ENCODE results near the gene ETNK1. TPM values are rescaled to one million over a fixed set of nuclear protein-coding genes. Genes with fewer than 3 reads are reported as not detected.

Gene ETNK1
- total RNA-seq, 2 experiments from 2014 or later: 35.9 to 39.4 TPM

DNA sequence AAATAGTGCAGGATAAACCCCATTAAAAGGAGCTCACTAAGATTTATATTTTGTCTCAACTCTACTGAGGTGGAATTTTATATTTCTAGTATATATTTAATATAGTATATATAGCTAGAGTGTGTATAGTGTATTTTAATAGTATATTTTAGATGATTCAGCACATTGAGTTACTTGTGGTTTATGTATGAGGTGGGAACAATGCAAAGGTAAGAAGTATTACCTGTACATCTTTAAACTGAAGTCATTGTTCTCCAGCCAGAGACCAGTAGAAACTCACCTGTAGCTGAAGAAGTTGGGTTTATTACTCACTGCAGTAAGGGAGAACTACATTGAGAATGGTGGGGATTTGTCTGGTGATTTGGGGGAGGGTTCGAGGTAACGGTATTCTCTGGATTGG lies 15.9 kb downstream of the ETNK1 start:
- intact Hi-C loops (cut with micrococcal nuclease): no loop called here
- H3K4me3 Mint-ChIP-seq: no peak overlapping the region
- no peaks in the 10 kb centered on the region for H3K27me3 Mint-ChIP-seq (ENCODE audit: low read depth)
- DNase-seq: no peak
- H3K36me3 Mint-ChIP-seq (ENCODE audit: low read depth): peaks cover 13% of the 10 kb centered on the region
- peaks cover 28% of the 10 kb centered on the region for H3K4me1 Mint-ChIP-seq (ENCODE audit: low read depth)
- no peak overlapping the region for H3K27ac Mint-ChIP-seq
- CTCF ChIA-PET: interaction anchor here (0.6 to 1.7 kb wide), 5 partner anchors 46 to 1103 kb away, joined by 3 to 7 read pairs (median 4); no protein-coding TSS in a partner anchor
- no peaks in the 10 kb centered on the region for H3K9me3 Mint-ChIP-seq

DNA sequence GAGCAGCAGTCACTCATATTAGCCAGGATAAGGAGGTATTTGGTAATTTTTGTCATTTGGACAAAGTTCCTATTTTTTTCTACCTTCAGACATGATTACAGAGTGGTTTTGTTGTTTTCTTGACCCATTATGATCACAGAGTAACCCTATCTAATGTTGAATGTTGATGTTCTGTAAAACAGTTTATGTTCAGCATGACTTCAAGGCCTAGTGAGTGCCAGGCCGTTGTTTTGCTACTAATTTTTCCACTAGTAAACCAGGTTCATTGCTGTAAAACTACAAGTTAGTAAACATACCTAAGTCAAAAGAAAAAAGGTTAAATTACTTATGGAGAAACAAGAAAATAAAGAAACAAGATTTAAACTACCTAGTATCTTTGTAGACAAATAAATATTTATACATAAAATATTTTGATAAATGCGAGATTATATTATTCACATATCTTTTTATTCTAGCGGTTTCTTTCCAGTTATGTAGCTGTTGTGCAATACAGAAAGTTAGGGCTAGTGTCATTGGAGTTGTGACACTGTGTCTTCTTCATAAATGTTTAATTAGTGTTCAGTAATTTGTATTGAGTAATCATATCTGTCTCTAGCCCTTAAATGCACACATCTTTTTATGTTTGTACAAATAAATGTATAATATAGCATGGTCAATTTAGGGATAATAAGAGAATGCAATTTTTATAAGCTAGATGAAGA lies 16.5 kb downstream of the ETNK1 start:
- H3K4me3 Mint-ChIP-seq: no peak overlapping the region
- no peak for DNase-seq
- H3K27ac Mint-ChIP-seq: no peak overlapping the region
- no peaks in the 10 kb centered on the region for H3K9me3 Mint-ChIP-seq
- no peaks in the 10 kb centered on the region for H3K27me3 Mint-ChIP-seq (ENCODE audit: low read depth)
- peaks cover 16% of the 10 kb centered on the region for H3K36me3 Mint-ChIP-seq (ENCODE audit: low read depth)
- peaks cover 26% of the 10 kb centered on the region for H3K4me1 Mint-ChIP-seq (ENCODE audit: low read depth)
- intact Hi-C loops (cut with micrococcal nuclease): no loop called here
- CTCF ChIA-PET: interaction anchor here (1.7 kb wide), 1 partner anchor 112 kb away, joined by 7 read pairs; no protein-coding TSS in a partner anchor

DNA sequence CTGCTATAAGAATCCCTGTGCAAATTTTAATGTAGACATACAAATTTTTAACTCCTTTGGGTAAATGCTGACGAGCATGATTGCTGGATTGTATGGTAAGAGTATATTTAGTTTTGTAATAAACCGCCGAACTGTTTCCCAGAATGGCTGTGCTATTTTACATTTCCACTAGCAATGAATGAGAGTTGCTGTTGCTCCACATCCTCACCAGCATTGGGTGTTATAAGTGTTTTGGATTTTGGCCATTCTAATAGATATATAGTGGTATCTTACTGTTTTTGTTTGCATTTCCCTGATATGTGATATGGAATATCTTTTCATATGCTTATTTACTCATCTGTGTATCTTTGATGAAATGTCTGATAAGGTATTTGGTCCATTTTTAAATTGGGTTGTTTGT lies 23.7 kb downstream of the ETNK1 start:
- Mint-ChIP-seq H3K4me3 (no peak overlapping the region), H3K27me3 (ENCODE audit: low read depth) (no peaks in the 10 kb centered on the region), H3K9me3 (no peaks in the 10 kb centered on the region), H3K4me1 (ENCODE audit: low read depth) (peaks cover 32% of the 10 kb centered on the region), H3K36me3 (ENCODE audit: low read depth) (peaks cover 42% of the 10 kb centered on the region), H3K27ac (no peak overlapping the region)
- CTCF ChIA-PET: no interaction called here
- intact Hi-C loops (cut with micrococcal nuclease): no loop called here
- DNase-seq: no peak

DNA sequence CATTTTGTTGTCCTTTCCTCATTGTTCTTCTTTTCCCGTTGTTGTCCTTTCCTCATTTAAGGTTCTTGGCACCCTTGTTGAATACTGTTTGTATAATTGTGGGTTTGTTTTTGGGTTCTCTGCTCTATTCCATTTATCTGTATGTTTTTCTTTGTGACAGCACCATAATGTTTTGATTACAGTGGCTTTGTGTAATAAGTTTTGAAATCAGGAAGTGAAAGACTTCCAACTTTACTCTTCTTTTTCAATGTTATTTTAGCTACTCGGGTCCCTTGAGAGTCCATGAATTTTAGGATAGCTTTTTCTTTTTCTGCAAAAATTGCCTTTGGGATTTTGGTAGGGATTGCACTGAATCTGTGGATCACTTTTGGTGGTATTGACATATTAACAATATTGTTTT lies 28.1 kb downstream of the ETNK1 start:
- H3K27ac Mint-ChIP-seq: no peak overlapping the region

DNA sequence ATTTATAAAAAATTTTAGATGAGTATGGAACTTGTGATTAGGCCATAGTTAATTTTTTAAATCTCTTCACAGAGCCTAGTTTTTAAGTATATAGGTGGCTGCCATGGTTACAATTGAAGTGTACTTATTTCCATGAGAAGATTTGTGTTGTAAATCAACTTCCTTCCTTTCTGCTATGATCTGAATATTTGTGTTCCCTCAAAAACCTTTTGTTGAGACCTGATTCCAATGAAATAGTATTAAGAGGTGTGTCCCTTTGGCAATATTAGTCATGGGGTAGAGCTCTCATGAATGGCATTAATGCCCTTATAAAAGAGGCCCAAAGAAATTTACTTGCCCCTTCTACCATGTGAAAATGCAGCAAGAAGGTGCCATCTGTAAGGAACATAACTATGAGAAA lies 28.8 kb downstream of the ETNK1 start:
- Mint-ChIP-seq H3K9me3 (no peaks in the 10 kb centered on the region), H3K27me3 (ENCODE audit: low read depth) (no peaks in the 10 kb centered on the region), H3K27ac (no peak overlapping the region), H3K4me1 (ENCODE audit: low read depth) (peaks cover 45% of the 10 kb centered on the region), H3K36me3 (ENCODE audit: low read depth) (peaks cover 38% of the 10 kb centered on the region), H3K4me3 (no peak overlapping the region)
- no peak for DNase-seq
- CTCF ChIA-PET: interaction anchor here (1.6 kb wide), 1 partner anchor 35 kb away, joined by 3 read pairs; no protein-coding TSS in a partner anchor
- intact Hi-C loops (cut with micrococcal nuclease): no loop called here

More for the DNA sequence above, 28.1 kb downstream of the ETNK1 start:
- CTCF ChIA-PET: interaction anchor here (1.6 kb wide), 1 partner anchor 36 kb away, joined by 3 read pairs; no protein-coding TSS in a partner anchor
- no peak overlapping the region for H3K4me3 Mint-ChIP-seq
- intact Hi-C loops (cut with micrococcal nuclease): no loop called here
- H3K27me3 Mint-ChIP-seq (ENCODE audit: low read depth): no peaks in the 10 kb centered on the region
- H3K4me1 Mint-ChIP-seq (ENCODE audit: low read depth): peaks cover 42% of the 10 kb centered on the region
- DNase-seq: no peak
- H3K36me3 Mint-ChIP-seq (ENCODE audit: low read depth): peaks cover 36% of the 10 kb centered on the region
- H3K9me3 Mint-ChIP-seq: no peaks in the 10 kb centered on the region

DNA sequence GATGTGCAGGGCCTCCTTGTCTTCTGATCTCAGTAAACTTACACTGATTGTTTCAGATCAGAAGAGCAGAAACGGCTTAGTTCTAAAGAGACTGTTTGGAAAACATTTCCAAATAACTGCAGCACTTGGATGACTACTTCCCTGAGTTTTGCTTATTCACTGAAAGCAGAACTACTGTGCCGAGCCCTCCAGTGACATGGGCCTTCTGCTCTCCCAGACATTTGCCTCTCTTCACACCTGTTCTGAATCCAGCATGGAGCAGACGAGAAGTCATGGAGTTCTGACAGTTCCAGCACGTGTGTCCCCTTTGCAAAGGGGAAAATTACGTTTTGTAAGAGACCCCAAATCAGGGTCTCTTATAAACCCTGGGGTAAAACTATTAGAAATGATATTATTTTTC lies 31.4 kb downstream of the ETNK1 start:
- no peaks in the 10 kb centered on the region for H3K9me3 Mint-ChIP-seq
- CTCF ChIA-PET: no interaction called here
- peaks cover 40% of the 10 kb centered on the region for H3K4me1 Mint-ChIP-seq (ENCODE audit: low read depth)
- no peak overlapping the region for H3K4me3 Mint-ChIP-seq
- peaks cover 28% of the 10 kb centered on the region for H3K36me3 Mint-ChIP-seq (ENCODE audit: low read depth)
- intact Hi-C loops (cut with micrococcal nuclease): no loop called here
- no peak for DNase-seq
- no peak overlapping the region for H3K27ac Mint-ChIP-seq
- no peaks in the 10 kb centered on the region for H3K27me3 Mint-ChIP-seq (ENCODE audit: low read depth)

DNA sequence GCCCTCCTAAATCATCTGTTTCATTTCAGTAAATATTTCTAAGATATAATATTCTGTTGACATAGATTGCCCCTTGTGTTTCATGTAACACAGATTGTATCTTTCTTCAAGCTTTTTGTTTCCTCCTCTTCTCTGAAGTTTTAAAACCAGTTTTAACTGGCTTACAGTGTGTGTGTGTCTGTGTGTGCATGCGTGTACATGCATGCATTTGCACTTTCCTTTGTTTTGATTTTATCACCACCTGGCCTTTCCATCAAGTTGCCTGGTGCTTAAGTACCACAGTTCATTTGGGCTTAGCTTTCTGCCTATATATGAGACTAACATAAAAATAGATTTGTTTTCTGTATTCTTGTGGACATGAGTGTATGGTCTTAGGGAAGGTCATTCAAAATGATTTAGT lies 31.9 kb downstream of the ETNK1 start:
- Mint-ChIP-seq H3K36me3 (ENCODE audit: low read depth) (peaks cover 26% of the 10 kb centered on the region), H3K27me3 (ENCODE audit: low read depth) (no peaks in the 10 kb centered on the region), H3K27ac (no peak overlapping the region), H3K4me3 (no peak overlapping the region), H3K4me1 (ENCODE audit: low read depth) (peaks cover 38% of the 10 kb centered on the region), H3K9me3 (no peaks in the 10 kb centered on the region)
- CTCF ChIA-PET: interaction anchor here (1.7 kb wide), 1 partner anchor 127 kb away, joined by 3 read pairs; no protein-coding TSS in a partner anchor
- no peak for DNase-seq
- intact Hi-C loops (cut with micrococcal nuclease): no loop called here

DNA sequence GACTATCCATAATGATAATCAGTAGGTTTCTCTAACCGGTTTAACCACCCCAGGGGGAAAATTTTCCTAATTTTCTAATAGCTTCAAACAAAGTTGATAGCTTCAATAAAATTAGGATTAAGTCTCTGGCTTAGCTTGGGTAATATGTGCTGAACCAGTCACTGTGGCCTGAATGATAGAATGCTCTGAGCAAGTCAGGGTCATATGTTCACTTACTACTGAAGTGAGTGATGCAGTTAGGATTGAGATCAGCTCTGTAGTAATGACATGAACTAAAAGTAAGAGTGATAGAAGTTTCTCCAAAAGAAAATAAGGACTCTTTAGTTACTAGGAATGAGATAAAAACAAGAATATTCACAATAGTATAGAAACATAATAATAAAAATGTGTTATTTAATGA lies 32.6 kb downstream of the ETNK1 start:
- no peak overlapping the region for H3K4me3 Mint-ChIP-seq
- intact Hi-C loops (cut with micrococcal nuclease): no loop called here
- CTCF ChIA-PET: interaction anchor here (1.7 kb wide), 1 partner anchor 128 kb away, joined by 3 read pairs; no protein-coding TSS in a partner anchor
- H3K27me3 Mint-ChIP-seq (ENCODE audit: low read depth): no peaks in the 10 kb centered on the region
- H3K9me3 Mint-ChIP-seq: no peaks in the 10 kb centered on the region
- peaks cover 21% of the 10 kb centered on the region for H3K36me3 Mint-ChIP-seq (ENCODE audit: low read depth)
- H3K4me1 Mint-ChIP-seq (ENCODE audit: low read depth): peaks cover 33% of the 10 kb centered on the region
- DNase-seq: no peak
- H3K27ac Mint-ChIP-seq: no peak overlapping the region

DNA sequence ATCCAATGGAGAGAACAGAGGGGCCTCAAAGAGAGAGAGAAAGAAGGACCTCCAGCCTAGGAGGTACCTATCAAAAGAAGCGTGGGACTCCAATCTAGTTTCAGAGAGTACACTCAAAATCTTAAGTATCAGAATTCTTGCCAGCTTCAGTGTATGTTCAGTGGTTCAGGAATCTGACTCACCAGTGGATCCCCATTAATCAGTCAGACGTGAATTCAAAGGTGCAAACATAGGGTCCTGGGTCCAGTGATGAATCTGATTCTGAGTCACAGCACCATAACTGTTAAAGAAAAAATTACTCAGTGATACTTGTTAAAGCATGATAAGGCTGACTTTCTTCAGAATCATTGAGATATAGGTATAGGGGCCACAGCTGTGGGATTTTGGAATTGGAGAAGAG lies 33.2 kb downstream of the ETNK1 start:
- peak overlapping the region; percentile 58 for H3K27ac Mint-ChIP-seq
- H3K4me3 Mint-ChIP-seq: peak overlapping the region; percentile 26
- H3K4me1 Mint-ChIP-seq (ENCODE audit: low read depth): peaks cover 26% of the 10 kb centered on the region
- intact Hi-C loops (cut with micrococcal nuclease): loop anchor here (1.0 kb wide), 3 partner anchors 26 to 114 kb away; partner anchors contain the start of genes C2CD5 and ETNK1
- no peaks in the 10 kb centered on the region for H3K9me3 Mint-ChIP-seq
- H3K27me3 Mint-ChIP-seq (ENCODE audit: low read depth): no peaks in the 10 kb centered on the region
- CTCF ChIA-PET: interaction anchor here (1.7 kb wide), 1 partner anchor 129 kb away, joined by 3 read pairs; no protein-coding TSS in a partner anchor
- H3K36me3 Mint-ChIP-seq (ENCODE audit: low read depth): peaks cover 16% of the 10 kb centered on the region
- DNase-seq: peak; percentile 54

DNA sequence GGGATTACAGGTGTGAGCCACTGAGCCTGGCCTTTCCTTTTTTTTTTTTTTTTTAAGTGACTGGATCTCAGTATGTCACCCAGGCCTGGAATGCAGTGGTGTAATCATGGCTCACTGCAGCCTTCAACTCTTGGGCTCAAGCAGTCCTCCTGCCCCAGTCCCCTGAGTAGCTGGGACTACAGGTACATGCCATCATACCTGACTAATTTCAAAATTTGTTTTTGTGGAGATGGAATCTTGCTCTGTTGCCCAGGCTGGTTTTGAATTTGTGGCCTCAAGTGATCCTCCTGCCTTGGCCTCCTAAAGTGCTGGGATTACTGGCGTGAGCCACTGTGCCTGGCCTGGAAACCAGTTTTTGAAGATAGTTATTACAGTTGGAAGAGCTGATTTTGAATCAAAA lies 37.4 kb downstream of the ETNK1 start:
- H3K4me3 Mint-ChIP-seq: no peak overlapping the region
- DNase-seq: no peak
- CTCF ChIA-PET: interaction anchor here (1.0 kb wide), 1 partner anchor 8 kb away, joined by 4 read pairs; no protein-coding TSS in a partner anchor
- peaks cover 18% of the 10 kb centered on the region for H3K4me1 Mint-ChIP-seq (ENCODE audit: low read depth)
- H3K36me3 Mint-ChIP-seq (ENCODE audit: low read depth): peaks cover 20% of the 10 kb centered on the region
- H3K9me3 Mint-ChIP-seq: no peaks in the 10 kb centered on the region
- no peaks in the 10 kb centered on the region for H3K27me3 Mint-ChIP-seq (ENCODE audit: low read depth)
- intact Hi-C loops (cut with micrococcal nuclease): no loop called here
- H3K27ac Mint-ChIP-seq: no peak overlapping the region

DNA sequence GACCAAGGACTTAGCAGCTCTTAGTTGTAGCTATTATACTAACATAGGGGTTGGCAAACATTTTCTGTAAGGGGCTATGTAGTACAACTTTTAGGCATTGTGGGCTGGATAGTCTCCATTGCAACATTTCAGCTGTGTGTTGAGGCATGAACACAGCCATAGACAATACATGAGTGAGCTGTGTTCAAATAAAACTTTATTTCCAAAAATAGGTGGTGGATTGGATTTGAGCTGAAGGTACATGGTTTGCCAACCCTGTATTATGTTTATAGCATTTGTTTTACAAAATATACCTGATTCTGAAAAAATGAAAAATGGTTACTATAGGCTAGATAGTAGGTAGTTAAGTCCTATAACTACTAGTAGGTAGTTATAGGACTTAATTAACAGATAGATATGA lies 40.5 kb downstream of the ETNK1 start:
- CTCF ChIA-PET: interaction anchor here (1.2 kb wide), 1 partner anchor 161 kb away, joined by 3 read pairs; no protein-coding TSS in a partner anchor
- intact Hi-C loops (cut with micrococcal nuclease): no loop called here

DNA sequence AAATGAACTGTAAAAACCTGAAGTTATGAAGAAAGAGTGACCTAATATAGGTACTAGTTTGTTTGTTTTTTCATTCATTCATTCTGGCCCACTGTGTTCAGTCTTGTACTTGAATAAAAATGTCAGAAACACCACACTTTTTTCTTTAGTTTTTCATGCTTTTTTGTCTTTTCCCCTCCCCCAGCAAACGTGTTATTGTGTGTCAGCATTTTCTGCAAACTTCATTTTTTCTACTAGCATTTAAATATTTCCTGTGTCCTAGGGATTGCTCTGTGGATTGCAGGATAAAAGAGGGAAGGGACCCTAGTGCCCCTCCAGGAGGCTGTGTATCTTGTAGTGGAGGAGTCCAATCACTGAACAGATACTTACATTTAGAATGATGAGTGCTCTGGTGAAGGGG lies 42.2 kb downstream of the ETNK1 start:
- intact Hi-C loops (cut with micrococcal nuclease): no loop called here
- H3K27me3 Mint-ChIP-seq (ENCODE audit: low read depth): no peaks in the 10 kb centered on the region
- no peak overlapping the region for H3K4me3 Mint-ChIP-seq
- H3K27ac Mint-ChIP-seq: no peak overlapping the region
- H3K36me3 Mint-ChIP-seq (ENCODE audit: low read depth): peaks cover 11% of the 10 kb centered on the region
- H3K9me3 Mint-ChIP-seq: no peaks in the 10 kb centered on the region
- peaks cover 3% of the 10 kb centered on the region for H3K4me1 Mint-ChIP-seq (ENCODE audit: low read depth)
- CTCF ChIA-PET: no interaction called here
- no peak for DNase-seq

More for the DNA sequence above, 40.5 kb downstream of the ETNK1 start:
- Mint-ChIP-seq H3K27ac (no peak overlapping the region), H3K9me3 (no peaks in the 10 kb centered on the region), H3K4me1 (ENCODE audit: low read depth) (peaks cover 3% of the 10 kb centered on the region), H3K4me3 (no peak overlapping the region), H3K27me3 (ENCODE audit: low read depth) (no peaks in the 10 kb centered on the region), H3K36me3 (ENCODE audit: low read depth) (peaks cover 12% of the 10 kb centered on the region)
- DNase-seq: no peak

DNA sequence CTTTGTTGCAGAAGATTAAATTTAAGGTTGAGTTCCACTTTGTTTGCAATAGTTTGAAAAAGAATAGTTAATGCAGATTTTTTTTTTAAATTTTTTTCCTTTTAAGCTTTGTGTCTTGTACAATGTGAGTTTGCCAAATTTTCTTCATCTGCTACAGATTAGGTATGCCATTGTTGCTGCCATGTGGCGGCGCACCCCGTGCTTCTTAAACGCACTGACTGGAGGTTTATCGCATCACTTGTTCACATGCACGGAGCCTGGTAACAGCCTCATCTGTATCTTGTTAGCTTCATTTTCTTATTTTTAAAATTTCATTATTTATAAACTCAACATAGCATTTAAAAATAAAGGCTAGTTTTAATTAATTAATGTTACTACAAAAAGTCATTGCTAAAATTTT lies 43.5 kb downstream of the ETNK1 start:
- DNase-seq: no peak
- Mint-ChIP-seq H3K27me3 (ENCODE audit: low read depth) (no peaks in the 10 kb centered on the region), H3K9me3 (no peaks in the 10 kb centered on the region), H3K4me3 (no peak overlapping the region), H3K4me1 (ENCODE audit: low read depth) (peaks cover 3% of the 10 kb centered on the region), H3K27ac (no peak overlapping the region), H3K36me3 (ENCODE audit: low read depth) (peaks cover 11% of the 10 kb centered on the region)
- CTCF ChIA-PET: interaction anchor here (0.7 kb wide), 1 partner anchor 684 kb away, joined by 3 read pairs; no protein-coding TSS in a partner anchor
- intact Hi-C loops (cut with micrococcal nuclease): no loop called here

All from activated naive CD4-positive, alpha-beta T cell treated with anti-CD3 and anti-CD28 coated beads for 36 hours (primary cell).